SU-DHL-6 (cell line): Measurements from ENCODE around the gene FOXJ2.
"Not testable (repeated sequence)": the region's sequence is repeated elsewhere in the genome, so short reads cannot be mapped to it uniquely, and the experiment has no call there.

Source experiments
- H2AFZ ChIP-seq: fragments of 200-600 bp; sonication (generic); 2 replicates; pipeline ENCODE4 v1.6.1; 2014; ENCODE audit warnings: low read depth, mild to moderate bottlenecking, moderate library complexity, mixed read lengths, antibody characterized with exemption, low read length; ENCODE audit not compliant: severe bottlenecking
- H3F3A ChIP-seq: fragments of 200-600 bp; shearing (Covaris generic); 2 replicates; pipeline ENCODE4 v1.6.0; 2016; ENCODE audit warnings: antibody characterized with exemption, mild to moderate bottlenecking; ENCODE audit not compliant: insufficient read depth
- H3K27ac ChIP-seq: fragments of 200-600 bp; sonication (generic); 2 replicates; pipeline ENCODE4 v1.5.1; 2016; ENCODE audit warnings: low read depth, mild to moderate bottlenecking, low read length, moderate library complexity, mixed read lengths
- H3K27me3 ChIP-seq: fragments of 200-600 bp; sonication (generic), shearing (Covaris generic); 2 replicates; pipeline ENCODE4 v1.6.0; 2014; ENCODE audit warnings: mild to moderate bottlenecking, low read length
- H3K36me3 ChIP-seq: fragments of 200-600 bp; sonication (generic); 2 replicates; pipeline ENCODE4 v1.6.1; 2014; ENCODE audit warnings: mild to moderate bottlenecking, low read length, mixed read lengths
- H3K4me2 ChIP-seq: fragments of 300-600, 200-600 bp; shearing (Covaris generic), sonication (generic); 2 replicates; pipeline ENCODE4 v1.6.0; 2014; ENCODE audit warnings: low read length, low read depth, mild to moderate bottlenecking; ENCODE audit not compliant: poor library complexity, severe bottlenecking
- H3K4me3 ChIP-seq: fragments of 200-600 bp; sonication (generic); 2 replicates; pipeline ENCODE4 v1.5.1; 2014; ENCODE audit warnings: antibody characterized with exemption, low read length, mild to moderate bottlenecking, mixed read lengths; ENCODE audit not compliant: insufficient read depth, poor library complexity, severe bottlenecking
- H3K79me2 ChIP-seq: fragments of 200-600 bp; sonication (generic); 2 replicates; pipeline ENCODE4 v1.6.1; 2014; ENCODE audit warnings: mild to moderate bottlenecking, low read length, moderate library complexity; ENCODE audit not compliant: insufficient read depth
- H3K9ac ChIP-seq: fragments of 200-600 bp; sonication (generic); 2 replicates; pipeline ENCODE4 v1.7.0; 2014; ENCODE audit warnings: mild to moderate bottlenecking, low read length
- H3K9me2 ChIP-seq: fragments of 200-600 bp; sonication (generic); replicated peaks from 2 replicates; pipeline ENCODE4 v1.6.1; 2014; ENCODE audit warnings: low read length; ENCODE audit not compliant: insufficient read depth
- H3K9me3 ChIP-seq: fragments of 200-600 bp; sonication (generic); 2 replicates; pipeline ENCODE4 v1.6.1; 2014; ENCODE audit warnings: low read length, mixed read lengths; ENCODE audit not compliant: insufficient read depth
- H4K20me1 ChIP-seq: fragments of 200-600 bp; sonication (generic); 2 replicates; pipeline ENCODE4 v1.6.1; 2014; ENCODE audit warnings: low read depth, mild to moderate bottlenecking, antibody characterized with exemption, low read length, moderate library complexity, mixed read lengths
- EZH2phosphoT487 ChIP-seq: fragments of 200-600 bp; sonication (generic), shearing (Covaris generic); conservative IDR thresholded peaks from 2 replicates; pipeline ENCODE4 v1.6.1; 2018; ENCODE audit warnings: mild to moderate bottlenecking, antibody characterized with exemption, low read length, moderate library complexity, mixed read lengths
- TF ChIP-seq, protein P1 (sequence below): fragments of 200-600 bp; sonication (generic); IDR thresholded peaks from one replicate; pipeline ENCODE4 v1.5.1; 2017; ENCODE audit warnings: antibody characterized with exemption, mild to moderate bottlenecking, low read length, moderate library complexity; ENCODE audit not compliant: insufficient read depth, poor library complexity, severe bottlenecking

The FOXJ2 gene

DNA sequence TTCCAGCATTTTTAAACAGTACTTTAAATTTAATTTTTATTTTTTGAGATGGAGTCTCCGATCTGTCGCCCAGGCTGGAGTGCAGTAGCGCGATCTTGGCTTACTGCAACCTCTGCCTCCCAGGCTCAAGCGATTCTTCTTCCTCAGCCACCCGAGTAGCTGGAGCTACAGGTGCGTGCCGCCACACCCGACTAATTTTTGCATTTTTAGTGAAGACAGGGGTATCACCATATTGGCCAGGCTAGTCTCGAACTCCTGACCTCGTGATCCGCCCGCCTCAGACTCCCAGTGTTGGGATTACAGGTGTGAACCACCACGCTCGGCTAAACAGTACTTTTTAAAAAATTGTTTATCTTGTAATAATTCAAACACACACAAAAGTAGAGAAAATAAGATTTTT is 4.2 kb upstream of the FOXJ2 start:
- no peak overlapping the region for H3K4me2 ChIP-seq
- no peaks in the 10 kb centered on the region for H3K27me3 ChIP-seq
- TF ChIP-seq, protein P1, sequence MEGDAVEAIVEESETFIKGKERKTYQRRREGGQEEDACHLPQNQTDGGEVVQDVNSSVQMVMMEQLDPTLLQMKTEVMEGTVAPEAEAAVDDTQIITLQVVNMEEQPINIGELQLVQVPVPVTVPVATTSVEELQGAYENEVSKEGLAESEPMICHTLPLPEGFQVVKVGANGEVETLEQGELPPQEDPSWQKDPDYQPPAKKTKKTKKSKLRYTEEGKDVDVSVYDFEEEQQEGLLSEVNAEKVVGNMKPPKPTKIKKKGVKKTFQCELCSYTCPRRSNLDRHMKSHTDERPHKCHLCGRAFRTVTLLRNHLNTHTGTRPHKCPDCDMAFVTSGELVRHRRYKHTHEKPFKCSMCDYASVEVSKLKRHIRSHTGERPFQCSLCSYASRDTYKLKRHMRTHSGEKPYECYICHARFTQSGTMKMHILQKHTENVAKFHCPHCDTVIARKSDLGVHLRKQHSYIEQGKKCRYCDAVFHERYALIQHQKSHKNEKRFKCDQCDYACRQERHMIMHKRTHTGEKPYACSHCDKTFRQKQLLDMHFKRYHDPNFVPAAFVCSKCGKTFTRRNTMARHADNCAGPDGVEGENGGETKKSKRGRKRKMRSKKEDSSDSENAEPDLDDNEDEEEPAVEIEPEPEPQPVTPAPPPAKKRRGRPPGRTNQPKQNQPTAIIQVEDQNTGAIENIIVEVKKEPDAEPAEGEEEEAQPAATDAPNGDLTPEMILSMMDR = no peak
- no peak for TF ChIP-seq EZH2phosphoT487
- peaks cover 12% of the 10 kb centered on the region; the same call in 1 of the 2 replicates for H3F3A ChIP-seq
- H3K79me2 ChIP-seq = no peaks in the 10 kb centered on the region
- no peaks in the 10 kb centered on the region for H3K36me3 ChIP-seq
- no peak overlapping the region for H2AFZ ChIP-seq
- H3K27ac ChIP-seq = no peak overlapping the region
- no peak overlapping the region for H3K9ac ChIP-seq
- no peak overlapping the region for H3K4me3 ChIP-seq
- H4K20me1 ChIP-seq = no peaks in the 10 kb centered on the region
- H3K9me2 ChIP-seq = no peaks in the 10 kb centered on the region
- H3K9me3 ChIP-seq = no peaks in the 10 kb centered on the region

DNA sequence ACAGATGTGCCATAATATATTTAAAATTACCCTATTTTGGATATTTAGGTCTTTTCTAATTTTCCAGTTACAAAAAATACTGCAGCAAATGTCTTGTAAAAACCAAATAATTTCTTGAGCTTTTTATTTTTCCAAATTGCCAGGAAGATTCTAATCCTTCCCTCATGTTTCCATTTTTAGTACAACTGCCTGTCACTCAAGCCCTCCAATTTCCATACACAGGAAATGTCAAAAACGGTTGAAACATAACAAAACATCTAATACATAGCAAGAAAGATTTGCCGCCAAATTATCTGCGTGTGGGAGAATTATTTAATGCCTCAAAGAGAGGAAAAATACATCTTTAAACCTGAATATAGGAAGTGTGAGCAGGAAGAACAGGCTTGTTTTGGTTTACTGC is 2.3 kb upstream of the FOXJ2 start:
- Histone ChIP-seq H3F3A (peaks cover 12% of the 10 kb centered on the region; the same call in 1 of the 2 replicates), H2AFZ (no peak overlapping the region), H3K9ac (no peak overlapping the region), H3K4me2 (no peak overlapping the region), H3K4me3 (no peak overlapping the region), H4K20me1 (no peaks in the 10 kb centered on the region), H3K27ac (no peak overlapping the region), H3K36me3 (no peaks in the 10 kb centered on the region), H3K27me3 (no peaks in the 10 kb centered on the region), H3K9me3 (no peaks in the 10 kb centered on the region), H3K79me2 (no peaks in the 10 kb centered on the region), H3K9me2 (no peaks in the 10 kb centered on the region)
- TF ChIP-seq, protein P1 = no peak
- TF ChIP-seq EZH2phosphoT487 = no peak

DNA sequence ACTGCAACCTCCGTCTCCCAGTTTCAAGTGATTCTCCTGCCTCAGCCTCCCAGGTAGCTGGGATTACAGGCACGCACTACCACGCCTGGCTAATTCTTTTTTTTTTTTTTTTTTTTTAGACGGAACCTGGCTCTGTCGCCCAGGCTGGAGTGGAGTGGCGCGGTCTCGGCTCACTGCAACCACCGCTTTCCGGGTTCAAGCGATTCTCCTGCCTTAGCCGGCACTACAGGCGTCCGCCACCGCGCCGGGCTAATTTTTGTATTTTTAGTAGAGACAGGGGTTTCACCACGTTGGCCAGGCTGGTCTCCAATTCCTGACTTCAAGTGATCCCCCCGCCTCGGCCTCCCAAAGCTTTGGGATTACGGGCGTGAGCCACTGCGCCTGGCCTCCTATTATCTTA is 1.5 kb upstream of the FOXJ2 start:
- H3K27ac ChIP-seq, H3K9me2 ChIP-seq, H3K9me3 ChIP-seq, H3K36me3 ChIP-seq, H4K20me1 ChIP-seq, H3K79me2 ChIP-seq, H3K4me3 ChIP-seq, H3K9ac ChIP-seq, H3K4me2 ChIP-seq, H2AFZ ChIP-seq, H3K27me3 ChIP-seq: not testable (repeated sequence)
- H3F3A ChIP-seq = peaks cover 12% of the 10 kb centered on the region; the same call in 1 of the 2 replicates

DNA sequence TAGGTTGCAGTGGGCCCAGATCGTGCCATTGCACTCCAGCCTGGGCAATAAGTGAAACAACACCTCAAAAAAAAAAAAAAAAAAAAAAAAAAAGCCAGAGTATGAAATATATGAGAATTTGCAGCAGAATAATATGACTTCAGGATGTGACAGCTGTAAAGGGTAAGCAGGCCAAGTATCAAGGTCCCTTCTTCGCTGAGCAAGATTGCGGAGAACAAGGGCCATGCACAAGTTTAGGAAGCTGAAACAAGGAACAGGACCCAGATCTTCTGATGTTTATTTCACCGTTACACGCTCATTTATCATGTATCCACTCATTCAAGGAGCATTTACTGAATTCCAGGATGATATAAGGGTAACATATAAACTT is 659 bp upstream of the FOXJ2 start:
- Histone ChIP-seq H3K79me2 (no peaks in the 10 kb centered on the region), H3K4me2 (peak overlapping the region; percentile 94), H3K9me2 (no peaks in the 10 kb centered on the region), H2AFZ (peak overlapping the region; percentile 85), H4K20me1 (no peaks in the 10 kb centered on the region), H3F3A (peaks cover 12% of the 10 kb centered on the region; the same call in 1 of the 2 replicates), H3K9me3 (no peaks in the 10 kb centered on the region), H3K36me3 (no peaks in the 10 kb centered on the region), H3K9ac (peak overlapping the region; percentile 94), H3K27me3 (no peaks in the 10 kb centered on the region), H3K4me3 (peak overlapping the region; percentile 98), H3K27ac (no peak overlapping the region)
- no peak for TF ChIP-seq EZH2phosphoT487
- TF ChIP-seq, protein P1 = no peak
